ENCODE results near the gene ANXA2R.

Gene ANXA2R

GRCh38 chr5:43001748-43002147 is 38.4 kb downstream of the ANXA2R start:
- in situ Hi-C loops (cut with MboI; ENCODE audit: low sequenced_read_pairs) = no loop called here

GRCh38 chr5:43000914-43001313 is 39.2 kb downstream of the ANXA2R start:
- in situ Hi-C loops (cut with MboI; ENCODE audit: low sequenced_read_pairs) = no loop called here

GRCh38 chr5:43000111-43000840 is 39.8 kb downstream of the ANXA2R start:
- in situ Hi-C loops (cut with MboI; ENCODE audit: low sequenced_read_pairs) = no loop called here

GRCh38 chr5:42995360-42995751 is 44.8 kb downstream of the ANXA2R start:
- in situ Hi-C loops (cut with MboI; ENCODE audit: low sequenced_read_pairs) = no loop called here

DNA sequence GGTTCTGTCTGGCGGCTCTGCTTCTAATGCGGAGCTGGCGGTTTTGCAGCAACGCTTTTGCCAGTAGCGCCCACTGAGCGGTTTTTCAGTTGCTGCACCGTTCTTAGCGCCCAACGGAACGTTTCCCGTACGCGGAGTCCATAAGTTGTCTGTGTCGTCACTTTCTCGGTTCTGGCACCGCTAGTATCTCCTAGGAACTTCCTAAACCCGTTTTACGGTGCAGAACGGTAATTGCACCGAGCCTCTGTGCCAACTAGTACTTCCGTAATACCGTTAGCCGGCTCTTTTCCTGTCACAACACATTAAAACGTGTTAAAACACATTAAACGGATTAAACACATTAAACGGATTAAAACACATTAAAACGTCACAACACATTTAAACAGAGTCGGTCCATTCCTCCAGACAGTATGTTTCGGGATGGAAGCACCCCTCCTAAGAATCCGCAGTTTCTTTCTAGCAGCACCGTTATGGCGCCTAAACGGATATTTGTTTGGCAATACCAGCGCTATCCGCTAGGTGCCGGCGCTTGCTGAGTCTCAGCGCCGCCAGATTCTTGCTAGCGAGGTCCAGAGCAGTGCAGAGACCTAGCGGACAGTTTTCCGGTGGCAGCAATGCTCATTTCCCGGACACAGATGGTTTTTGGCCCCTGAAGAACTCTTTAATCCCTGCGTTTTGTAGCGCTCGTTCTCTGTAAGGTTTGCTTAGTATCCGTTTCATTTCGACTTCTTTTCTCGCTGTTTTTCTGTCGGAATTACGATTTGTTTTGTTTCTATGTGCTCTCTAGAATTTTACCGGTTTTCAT is 45.4 kb downstream of the ANXA2R start:
- in situ Hi-C loops (cut with MboI; ENCODE audit: low sequenced_read_pairs) = no loop called here

- in situ Hi-C loops (cut with MboI; ENCODE audit: low sequenced_read_pairs) = no loop called here
Measured at GRCh38 chr5:42994246-42994554, 45.9 kb downstream of the ANXA2R start.

DNA sequence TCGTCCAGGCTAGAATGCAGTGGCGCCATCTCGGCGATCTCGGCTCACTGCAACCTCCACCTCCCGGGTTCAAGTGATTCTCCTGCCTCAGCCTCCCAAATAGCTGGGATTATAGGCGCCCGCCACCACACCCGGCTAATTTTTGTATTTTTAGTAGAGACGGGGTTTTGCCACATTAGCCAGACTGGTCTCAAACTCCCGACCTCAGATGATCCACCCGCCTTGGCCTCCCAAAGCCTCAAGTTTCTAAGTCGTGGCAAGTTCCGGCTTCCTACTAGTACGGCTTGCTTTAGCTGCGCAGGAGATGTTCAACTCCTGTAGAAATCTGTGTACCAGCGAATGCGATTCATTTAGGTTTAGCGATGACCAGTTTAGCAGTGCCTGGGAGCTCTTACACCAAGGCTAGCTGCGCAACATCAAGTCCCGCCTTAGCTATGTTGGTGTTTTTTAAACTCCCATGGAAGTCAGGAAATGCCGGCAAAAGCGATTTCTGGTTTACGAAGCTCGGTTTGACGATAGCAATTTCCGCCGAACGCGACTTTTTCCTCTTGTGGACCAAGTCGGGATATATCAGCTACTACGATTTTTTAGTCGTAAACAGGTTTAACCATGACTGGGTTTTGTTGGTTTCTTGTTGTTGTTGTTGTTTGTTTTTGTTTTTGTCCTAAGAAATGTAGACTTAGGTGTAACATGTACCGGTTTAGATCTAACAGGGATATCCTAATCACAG is 46.4 kb downstream of the ANXA2R start:
- in situ Hi-C loops (cut with MboI; ENCODE audit: low sequenced_read_pairs) = no loop called here

DNA sequence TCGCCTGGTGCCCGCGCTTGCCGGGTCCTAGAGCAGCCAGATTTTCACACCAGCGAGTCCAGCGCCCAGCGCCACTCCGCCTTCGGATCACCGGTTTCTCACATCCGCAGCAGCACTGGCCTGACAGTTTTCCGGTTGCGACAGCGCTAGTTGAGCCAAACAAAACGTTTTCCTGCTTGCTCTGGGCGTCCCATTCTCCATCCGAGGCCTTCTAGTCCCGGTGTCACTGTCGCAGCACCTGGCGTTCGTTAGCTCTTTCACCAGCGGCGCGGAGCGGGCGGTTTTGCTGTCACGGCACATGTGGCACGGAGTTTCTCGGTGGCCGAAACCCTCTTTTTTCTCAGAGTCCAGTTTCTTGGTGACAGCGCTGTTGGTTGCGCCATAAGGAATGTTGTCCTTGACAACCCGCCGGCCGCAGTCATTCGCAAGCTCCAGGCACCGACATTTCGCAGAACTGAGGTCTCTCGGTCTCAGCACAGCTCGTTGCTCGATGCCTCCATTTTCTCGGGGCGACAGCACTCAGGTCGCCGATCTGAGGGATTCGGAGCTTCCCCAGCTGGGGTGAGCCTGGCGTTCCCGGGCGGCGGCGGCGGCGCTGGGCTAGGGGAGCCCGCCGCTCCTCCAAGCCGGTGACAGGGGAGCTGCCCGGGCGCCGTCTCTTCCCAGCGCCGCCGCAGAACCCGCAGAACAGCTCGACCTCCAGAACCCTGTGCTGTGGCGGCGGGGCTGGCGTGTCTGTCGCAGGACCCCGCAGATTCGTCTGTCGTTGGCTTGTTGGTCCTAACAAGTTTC is 47.8 kb downstream of the ANXA2R start:
- in situ Hi-C loops (cut with MboI; ENCODE audit: low sequenced_read_pairs) = no loop called here

DNA sequence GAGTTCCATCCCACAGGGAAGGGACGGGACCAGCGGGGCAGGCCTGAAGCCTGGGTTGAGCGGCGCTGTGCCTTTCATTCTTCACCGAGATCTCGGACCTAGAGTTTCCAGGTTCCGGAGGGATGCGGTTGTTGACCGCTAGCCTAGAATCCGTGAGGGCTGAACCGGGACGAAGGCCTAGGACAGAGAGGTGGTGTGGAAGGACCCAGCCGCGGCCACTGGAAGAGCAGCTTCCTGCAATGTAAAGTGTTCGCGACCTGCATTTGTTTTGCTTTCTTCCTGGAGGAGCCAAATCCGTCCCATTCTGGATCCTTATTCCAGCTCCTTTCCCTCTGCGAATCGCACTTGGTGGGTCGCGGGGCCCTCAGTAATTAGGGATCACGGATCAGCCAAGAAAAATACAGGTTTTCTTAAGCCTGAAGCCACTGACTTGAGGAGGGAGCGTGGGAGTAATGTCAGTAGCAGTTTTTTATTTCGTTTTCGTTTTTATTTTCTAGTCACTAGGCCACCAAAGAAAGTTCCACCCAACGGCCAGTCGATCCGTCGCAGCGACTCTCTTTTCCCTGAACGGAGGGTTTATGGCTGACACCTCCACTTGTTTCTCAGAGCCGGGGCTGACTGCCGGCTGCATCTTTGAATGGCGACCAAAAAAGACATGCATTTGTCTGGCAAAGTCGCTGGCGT is 48.6 kb downstream of the ANXA2R start:
- in situ Hi-C loops (cut with MboI; ENCODE audit: low sequenced_read_pairs) = no loop called here

DNA sequence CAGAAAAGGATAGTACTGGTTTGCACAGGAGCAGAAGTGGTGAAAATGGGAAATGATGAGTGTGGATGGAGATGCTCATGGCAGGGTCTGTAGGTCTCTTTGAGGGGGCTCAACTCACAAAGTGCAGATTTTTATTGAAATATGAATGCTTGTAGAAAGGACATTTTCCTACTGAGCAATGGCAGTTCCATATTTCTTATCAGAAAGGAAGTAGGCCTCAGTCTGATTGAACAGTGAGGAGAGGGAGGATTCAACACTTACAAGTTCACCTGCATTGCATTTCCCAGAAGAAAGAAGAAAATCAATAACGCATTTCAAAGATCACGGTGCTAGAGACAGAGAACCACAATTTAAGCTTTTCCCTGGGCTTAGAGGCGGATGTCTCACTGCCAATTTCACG is 49.2 kb downstream of the ANXA2R start:
- in situ Hi-C loops (cut with MboI; ENCODE audit: low sequenced_read_pairs) = no loop called here

Measured in hTERT RPE-1 (cell line).